T-helper 2 cell treated with Interferon-gamma antibody and Interleukin-4, amounts not matched to agents 100 ng/mL and 5 ng/mL, for 36 hours (primary cell): Measurements from ENCODE around the gene LRP1B. TPM values are rescaled to one million over a fixed set of nuclear protein-coding genes. Genes with fewer than 3 reads are reported as not detected.
"Not testable (repeated sequence)": the region's sequence is repeated elsewhere in the genome, so short reads cannot be mapped to it uniquely, and the experiment has no call there.

Experiments used
- intact Hi-C: fragments of 100-400 bp; cut with micrococcal nuclease; formaldehyde crosslinking; loops from one replicate; pipeline ENCODE4 v1.15.1; 2023
- total RNA-seq: library from RNA; stranded (reverse); gene quantifications from 2 replicates; pipeline ENCODE4 v1.2.3, GENCODE V29; 2022

LRP1B gene
- total RNA-seq, 1 donor from 2014 or later = not detected

DNA sequence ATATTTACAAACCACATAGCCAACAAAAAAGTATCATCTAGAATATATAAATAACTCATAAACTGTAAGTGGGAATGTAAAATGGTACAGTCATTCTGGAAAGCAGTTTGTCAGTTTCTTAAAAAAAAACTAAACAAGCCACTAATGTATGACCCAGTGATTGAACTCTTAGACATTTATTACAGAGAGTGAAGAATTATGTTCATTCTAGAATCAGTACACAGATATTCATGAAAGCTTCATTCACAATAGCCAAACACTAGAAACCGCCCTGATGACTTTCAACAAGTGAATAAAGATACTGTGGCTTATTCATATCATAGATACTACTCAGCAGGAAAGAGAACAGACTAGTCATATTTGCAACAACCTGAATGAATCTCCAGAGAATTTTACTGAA is 1541.5 kb downstream of the LRP1B start:
- intact Hi-C loops = no loop called here

DNA sequence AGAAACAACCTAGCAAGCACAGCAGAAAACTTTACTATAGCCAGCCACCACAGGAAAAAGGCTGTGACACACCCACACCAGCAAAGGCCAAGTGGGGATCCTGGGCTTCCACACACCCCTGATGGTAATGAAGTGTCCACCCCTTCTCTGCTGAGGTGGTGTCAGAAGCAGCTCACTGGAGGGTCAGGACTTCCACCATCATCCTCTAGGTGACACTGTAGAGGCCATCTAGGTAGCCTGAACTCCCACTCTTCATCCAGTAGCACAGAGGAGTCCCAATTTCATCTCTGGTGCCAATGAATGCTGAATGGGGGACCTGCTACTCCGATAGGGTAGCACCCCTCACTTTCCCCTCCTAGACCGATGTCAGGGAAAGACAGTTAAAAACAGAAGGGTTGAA is 1544.4 kb downstream of the LRP1B start:
- intact Hi-C loops = no loop called here

DNA sequence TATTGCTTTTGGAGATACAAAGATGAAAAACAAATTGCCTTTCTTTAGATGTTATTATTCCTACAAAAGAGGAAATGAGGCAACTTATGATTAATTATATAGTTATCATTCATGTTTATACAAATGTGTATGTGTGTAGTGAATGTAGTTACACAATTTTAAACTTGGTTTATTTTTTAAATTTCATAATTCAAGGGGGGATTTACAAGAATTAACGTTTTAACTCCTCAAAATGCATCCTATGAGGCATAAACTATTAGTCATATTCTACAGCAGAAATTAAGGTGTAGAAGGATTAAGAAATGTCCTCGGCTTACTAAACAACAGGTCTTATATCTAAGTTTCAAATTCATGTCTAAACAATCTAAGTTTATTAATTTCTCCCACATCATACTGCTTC is 1545.8 kb downstream of the LRP1B start:
- intact Hi-C loops = no loop called here

DNA sequence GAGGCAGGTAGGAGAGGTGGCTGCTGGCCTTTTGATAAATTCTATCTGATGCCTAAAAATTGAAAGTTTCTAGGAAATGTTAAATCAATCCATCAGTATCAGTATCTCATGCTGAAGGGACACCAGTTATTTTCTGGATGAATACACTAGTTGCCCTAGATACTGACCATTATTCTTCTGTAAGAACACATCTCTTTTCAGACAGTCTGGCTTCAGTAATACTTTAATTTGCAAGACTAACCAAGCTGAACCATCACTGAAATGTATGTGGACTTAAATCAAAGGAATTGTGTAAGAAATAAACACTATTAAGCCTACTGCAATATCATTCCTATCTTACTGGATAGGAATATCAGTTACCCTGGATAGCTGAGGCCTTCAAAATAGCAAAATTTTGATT is 1546.3 kb downstream of the LRP1B start:
- intact Hi-C loops = no loop called here

DNA sequence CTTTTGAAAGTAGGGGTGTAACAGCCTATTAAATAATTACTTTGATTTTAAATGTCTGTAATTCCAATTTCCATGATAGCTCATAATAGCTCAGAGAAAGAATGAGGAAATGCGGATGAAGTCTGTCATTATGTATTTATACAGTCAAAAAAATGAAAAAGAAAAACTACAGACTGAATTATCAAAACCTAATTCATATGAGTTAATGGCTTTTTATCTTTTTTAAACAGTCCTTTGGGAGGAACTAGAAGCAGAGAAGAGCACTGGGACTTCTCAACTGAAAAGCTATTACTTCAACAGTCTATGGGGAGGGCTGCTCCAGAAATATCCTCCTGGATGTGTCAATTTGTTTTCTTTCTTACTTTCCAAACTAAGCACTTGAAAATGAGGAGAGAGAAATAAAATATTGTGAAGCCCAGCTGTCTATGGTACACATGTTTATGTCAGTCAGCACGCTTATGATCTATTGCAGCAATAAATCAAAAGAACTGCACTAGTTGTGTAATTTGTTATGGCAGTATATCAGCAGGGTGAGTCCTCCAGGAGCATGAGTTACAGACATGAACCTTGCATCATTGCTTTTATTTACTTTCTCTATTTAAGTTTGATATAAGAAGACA is 1550.2 kb downstream of the LRP1B start:
- intact Hi-C loops = no loop called here

DNA sequence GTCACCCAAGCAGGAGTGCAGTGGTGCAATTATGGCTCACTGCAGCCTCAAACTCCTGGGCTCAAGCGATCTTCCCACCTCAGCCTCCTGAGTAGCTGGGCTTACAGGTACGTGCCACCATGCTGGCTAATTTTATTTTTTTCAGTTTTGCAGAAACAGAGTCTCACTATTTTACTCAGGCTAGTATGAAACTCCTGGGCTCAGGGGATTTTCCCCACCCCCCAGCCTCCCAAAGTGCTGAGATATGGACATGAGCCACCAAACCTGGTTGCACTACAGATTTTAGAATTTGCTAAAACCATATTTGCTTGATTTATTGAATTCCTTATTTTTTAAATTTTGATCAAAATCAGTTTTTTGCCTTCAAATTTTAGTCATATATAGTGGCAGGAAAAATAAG is 1553.4 kb downstream of the LRP1B start:
- intact Hi-C loops = no loop called here

DNA sequence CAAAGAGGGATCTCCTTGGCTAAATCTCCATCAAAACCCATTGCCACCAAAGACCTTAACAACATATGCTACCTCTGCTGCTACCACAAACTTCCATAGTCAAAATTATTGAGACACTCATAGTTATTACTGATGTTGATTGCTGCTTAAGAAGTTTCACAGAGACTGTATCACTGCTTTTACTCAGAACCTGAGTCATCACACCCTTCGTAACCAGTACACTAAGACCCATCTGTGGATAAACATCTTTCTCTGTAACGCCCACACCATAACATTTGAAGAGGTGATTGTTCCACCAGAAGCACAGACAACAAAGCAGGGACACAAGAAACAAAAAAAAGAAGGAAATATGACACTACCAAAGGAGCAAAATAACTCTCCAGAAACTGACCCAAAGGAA is 1563.1 kb downstream of the LRP1B start:
- intact Hi-C loops = no loop called here

DNA sequence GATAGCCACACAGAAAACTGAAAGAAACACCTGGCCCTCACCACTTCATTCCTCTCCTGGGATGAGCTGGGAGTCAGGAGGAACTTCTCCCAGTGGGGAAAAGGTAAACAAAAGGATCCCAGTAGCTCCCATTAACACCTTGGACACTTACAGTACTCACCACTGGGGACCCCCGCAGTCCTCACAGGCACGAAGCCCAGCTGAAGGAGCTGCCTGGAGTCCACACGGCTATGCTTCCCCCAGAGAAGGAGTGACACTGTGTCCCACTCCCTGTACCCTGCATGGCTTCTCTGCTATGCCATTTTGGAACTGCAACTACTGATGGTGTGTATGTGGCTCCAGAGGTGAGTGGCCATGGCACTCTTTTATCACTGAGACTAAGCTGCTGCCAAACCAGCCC is 1565.1 kb downstream of the LRP1B start:
- intact Hi-C loops = no loop called here

DNA sequence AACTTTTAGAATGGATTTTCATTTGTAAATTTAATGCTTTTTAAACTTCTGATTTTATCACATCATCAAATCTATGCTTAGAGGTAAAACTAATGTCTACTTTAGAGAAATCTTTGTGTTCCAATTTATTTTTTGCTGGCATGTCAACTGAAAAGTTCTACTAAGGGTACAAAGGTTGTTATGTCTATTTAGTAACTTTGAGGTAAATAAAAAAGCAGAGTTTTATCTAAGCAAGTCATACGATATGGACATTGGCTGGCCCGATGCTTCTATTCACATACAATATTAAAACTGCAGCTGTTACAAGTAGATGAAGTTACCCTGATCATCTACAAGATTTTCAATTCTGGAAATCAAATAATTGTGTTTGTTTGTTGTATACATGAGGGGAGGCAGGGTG is 1575.1 kb downstream of the LRP1B start:
- intact Hi-C loops = no loop called here

DNA sequence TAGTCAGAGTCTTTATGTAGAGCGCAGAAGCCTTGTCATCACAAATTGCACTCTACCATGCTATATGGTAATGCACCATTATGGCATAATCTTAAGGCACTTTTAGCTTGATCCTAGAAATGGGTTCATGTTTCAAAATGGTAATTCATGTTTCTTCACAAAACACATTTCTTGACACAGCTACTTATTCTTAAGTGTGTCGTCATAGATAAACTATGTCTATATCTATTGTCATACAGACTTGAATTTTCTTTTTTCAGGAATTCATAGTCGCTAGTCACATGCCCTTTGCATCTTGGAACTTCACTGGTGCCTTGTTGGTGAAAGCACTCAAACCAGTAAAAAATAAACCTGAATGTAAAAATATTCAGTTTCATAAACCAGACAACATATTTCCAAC is 1578.2 kb downstream of the LRP1B start:
- intact Hi-C loops = no loop called here

DNA sequence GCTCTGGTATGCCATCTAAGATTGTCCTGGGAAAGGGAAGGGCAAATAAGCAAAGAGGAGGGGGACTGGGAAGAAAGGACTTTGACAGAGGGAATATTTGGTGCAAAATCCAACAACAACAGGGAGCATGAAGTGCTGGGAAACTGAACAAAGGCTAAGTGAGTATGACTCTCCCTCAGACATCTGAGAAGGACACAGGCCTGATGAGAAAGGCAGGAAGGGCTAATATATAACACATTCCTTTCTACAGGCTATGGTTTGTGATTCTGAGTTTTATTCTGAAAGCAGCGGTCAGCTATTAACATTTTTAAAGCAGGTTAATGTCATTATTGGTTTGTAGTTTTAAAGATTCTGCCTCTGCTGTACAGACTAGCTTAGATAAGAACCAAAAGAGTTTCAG is 1579.5 kb downstream of the LRP1B start:
- intact Hi-C loops = no loop called here

DNA sequence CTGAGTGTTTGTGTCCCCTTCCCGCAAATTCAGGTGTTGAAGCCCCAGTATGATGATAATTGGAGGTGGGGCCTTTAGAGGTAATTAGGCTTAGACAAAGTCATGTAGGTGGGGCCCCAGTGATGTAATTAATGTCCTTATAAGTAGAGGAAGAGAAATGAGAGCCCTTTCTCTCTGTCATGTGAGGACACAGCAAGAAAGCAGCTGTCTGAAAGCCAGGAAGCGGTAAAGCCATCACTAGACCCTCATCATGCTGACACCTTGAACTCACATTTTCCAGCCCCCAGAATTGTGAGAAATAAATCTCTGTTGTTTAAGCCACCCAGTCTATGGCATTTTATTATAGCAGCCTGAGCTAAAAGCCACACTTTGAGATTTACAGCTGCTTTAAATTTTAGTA is 1580.0 kb downstream of the LRP1B start:
- intact Hi-C loops = no loop called here

DNA sequence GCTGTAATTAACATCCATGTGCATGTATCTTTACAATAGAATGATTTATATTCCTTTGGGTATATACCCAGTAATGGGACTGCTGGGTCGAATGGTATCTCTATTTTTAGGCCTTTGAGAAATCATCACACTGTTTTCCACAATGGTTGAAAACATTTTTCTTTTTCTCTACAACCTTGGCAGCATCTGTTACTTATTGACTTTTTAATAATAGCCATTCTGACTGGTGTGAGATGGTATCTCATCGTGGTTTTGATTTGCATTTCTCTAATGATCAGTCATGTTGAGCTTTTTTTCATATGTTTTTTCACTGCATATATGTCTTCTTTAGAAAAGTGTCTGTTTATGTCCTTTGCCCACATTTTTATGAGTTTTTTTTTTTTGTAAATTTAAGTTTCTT is 1586.0 kb downstream of the LRP1B start:
- intact Hi-C loops = not testable (repeated sequence)

DNA sequence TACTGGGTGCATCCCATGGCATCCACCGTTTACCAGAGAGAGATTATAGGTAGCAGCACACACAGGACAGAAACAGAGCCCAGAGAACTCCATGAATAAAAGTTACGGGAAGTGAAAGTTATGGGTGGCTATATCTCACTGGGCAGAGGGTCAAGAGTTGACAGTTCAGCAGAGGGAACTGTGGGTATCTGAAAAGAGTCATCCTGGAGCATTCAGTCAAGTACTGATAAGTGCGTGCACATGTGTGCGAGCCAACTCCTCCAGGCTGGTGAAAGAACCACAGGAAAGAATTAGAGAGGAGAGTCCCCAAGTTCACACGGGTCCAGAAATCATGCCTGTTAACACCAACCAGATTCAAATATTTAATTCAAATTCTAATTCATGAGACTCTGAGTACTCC is 1588.2 kb downstream of the LRP1B start:
- intact Hi-C loops = no loop called here

DNA sequence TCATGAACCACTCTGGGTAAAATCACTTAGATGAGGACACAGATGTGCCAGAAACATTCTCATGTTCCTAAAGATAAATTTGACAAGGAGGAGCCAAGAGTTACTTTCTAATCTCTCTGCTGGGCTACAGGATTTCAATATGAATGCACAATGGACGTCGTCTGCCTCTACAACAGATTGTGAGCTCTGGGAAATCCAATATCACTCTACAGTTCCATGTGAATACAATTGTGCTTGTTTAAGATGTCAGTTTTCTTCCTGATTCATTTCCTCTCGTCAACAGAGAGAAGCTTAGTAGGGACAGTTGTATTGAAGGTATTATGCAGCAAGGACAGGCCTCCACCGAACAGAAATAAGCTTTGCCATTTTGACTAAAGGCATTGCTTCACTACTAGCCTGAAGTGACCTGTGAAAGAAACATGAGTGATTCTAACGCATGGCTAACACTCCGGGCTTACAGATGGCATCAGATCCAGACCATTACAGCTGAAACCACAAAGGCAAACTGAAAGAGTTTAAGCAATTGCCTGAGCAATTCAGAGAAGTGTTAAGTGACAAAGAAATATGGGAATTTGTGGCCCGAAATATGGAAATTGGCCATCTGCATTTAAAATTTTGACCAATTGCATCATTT is 1591.5 kb downstream of the LRP1B start:
- intact Hi-C loops = no loop called here

DNA sequence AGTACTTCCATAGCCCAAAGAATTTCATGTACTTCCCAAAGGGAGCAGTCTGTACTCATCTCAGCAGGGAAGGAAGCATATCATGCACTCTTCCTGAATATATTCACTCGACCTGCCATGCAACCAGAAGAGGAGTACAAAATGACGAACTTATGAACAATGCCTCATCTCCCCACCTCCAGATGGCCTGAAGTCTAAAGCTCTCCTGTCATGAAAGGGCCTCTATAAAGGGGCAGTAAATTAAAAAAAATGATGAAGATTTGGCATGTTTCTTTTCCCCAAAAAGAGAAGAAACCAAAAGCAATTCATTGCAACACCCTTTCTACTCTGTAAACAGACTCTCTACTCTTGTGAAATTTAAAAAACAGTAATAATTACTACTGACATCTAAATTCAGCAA is 1601.1 kb downstream of the LRP1B start:
- intact Hi-C loops = no loop called here

DNA sequence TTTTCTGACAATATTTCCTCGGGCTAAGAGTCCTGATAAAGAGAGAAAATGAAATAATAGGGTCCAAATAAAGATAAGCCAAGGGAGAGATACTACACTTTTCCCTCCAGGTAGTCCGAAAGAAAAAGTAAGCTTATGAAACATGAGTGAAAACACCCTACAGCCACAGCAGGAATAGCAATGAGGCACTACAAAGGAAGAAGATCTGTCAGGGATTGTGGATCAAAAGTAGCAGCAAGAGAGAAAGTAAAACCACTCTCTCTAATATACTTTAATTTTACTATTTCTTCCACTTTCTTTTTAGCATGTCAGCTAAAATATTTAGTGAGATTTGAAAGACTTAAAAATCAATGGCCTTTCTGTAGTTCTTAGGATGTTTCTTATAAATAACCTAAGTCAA is 1601.8 kb downstream of the LRP1B start:
- intact Hi-C loops = no loop called here

DNA sequence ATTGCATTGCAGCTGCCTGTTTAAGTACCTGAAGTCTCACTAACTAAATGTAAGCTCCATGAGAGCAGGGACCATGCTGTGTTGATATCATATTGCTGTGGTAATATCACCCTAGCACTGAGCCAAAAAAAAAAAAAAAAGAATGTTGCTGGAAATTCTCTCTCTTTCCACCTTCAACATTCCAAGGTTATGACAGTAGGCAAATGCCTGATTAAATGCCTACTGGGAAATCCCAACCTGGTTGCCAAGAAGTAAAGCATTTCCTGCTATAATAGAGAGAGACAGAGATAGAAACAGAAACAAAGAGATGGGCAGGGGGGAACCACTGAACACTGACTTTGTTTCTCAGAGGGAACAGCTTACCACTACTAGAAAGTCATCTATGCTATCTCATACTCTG is 1604.2 kb downstream of the LRP1B start:
- intact Hi-C loops = no loop called here

DNA sequence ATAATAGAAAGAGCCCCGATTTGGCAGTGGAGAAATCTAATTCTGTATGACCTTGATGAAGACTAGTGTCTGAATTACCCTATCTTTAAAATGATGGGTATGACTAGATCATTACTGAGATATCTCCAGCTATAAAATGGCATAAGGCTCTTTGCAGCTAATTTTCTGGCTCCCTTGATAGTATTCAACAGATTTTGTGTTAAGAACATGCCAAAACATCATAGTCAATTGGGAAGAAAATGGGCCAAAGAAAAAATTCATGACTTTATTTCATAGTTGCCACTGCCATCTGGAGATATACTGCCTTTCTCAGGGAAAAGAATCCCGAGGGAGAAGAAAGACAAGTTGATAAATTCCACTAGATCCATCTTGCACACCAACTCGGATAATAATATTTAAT is 1618.7 kb downstream of the LRP1B start:
- intact Hi-C loops = no loop called here

DNA sequence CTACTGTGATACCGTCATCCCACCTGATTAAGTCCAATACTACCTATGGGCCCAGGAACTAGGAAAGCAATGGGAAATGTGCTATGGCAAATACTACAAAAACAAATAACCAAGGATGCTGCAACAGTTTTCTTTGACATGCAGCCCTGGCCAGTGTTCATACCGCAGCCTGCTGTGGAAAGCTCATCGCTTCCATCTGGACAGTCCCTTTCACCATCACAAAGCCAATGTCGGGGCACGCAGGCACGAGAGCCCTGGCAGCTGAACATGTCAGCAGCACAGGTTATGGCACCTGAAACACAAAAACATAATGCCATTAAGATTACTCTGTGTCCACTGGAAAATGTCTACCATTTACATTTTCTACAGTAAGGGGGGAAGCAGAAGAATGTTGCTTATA is 1621.1 kb downstream of the LRP1B start:
- intact Hi-C loops = no loop called here

DNA sequence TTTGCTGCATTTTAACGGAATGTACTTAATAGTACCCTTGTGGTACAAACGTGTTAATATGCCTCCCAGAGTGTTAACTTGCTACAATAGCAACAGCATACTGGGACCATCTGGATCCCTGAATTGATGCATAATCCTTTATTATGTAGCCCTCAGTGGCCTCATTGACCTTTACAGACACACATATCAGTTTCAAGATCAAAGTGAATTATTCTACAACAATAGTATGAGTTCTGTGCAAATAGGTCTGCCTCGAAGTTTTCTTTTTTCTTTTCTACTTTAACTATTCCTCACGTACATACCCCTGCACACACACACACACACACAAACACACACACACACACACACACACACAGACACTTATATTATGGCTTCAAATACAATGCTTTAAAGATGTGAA is 1622.1 kb downstream of the LRP1B start:
- intact Hi-C loops = no loop called here

DNA sequence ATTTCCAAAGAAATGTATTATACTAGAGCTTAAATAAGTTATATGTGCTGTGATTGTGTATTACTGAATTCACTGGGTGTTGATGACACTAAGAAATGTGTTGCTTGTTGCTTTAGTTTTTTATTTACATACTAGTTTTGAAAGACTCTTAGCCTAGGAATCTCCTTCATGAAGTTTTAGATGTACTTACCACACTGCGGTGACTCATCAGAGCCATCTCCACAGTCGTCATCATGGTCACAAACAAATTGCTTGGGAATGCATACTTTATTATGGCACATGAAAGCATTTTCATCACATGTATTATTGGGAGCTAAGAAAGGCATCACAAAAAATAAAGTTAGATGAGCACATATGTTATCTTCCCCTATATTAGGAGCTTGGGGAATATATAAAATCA is 1624.2 kb downstream of the LRP1B start:
- intact Hi-C loops = no loop called here

DNA sequence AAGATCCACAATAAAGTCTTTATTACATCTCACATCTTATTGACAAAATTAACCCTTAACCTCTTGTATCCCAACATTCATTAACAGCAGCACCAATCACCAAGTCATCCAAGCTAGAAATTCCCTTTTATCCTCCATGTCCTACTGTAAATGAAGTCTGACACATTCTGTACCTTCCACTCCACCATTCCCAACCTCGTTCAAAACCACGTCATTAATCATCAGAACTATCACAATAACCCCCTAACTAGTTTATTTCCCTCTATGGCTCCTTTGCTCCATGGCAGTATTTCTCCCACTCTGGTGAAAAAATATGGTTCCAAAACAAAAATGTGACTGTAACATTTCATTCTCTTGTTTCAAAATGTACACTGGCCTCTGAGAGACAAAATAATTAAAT is 1626.2 kb downstream of the LRP1B start:
- intact Hi-C loops = no loop called here
